MM.1S (cell line): ENCODE results near the gene NTN1.

Experiments
- EZH2 ChIP-seq: fragments of 300-600 bp; sonication (generic); optimal IDR thresholded peaks from 2 replicates; pipeline ENCODE3; 2017; ENCODE audit warnings: low read depth, mild to moderate bottlenecking, antibody characterized with exemption, low read length, mixed read lengths
- EZH2phosphoT487 ChIP-seq: fragments of 300-600 bp; sonication (generic); IDR thresholded peaks from 2 replicates; pipeline ENCODE4 v1.6.1; 2018; ENCODE audit warnings: antibody characterized with exemption, low read length
- TF ChIP-seq, protein P1 (sequence below): fragments of 300-600 bp; sonication (generic); IDR thresholded peaks from 2 replicates; pipeline ENCODE4 v1.5.1; 2016; ENCODE audit warnings: antibody characterized with exemption, low read length, mixed read lengths

DNA sequence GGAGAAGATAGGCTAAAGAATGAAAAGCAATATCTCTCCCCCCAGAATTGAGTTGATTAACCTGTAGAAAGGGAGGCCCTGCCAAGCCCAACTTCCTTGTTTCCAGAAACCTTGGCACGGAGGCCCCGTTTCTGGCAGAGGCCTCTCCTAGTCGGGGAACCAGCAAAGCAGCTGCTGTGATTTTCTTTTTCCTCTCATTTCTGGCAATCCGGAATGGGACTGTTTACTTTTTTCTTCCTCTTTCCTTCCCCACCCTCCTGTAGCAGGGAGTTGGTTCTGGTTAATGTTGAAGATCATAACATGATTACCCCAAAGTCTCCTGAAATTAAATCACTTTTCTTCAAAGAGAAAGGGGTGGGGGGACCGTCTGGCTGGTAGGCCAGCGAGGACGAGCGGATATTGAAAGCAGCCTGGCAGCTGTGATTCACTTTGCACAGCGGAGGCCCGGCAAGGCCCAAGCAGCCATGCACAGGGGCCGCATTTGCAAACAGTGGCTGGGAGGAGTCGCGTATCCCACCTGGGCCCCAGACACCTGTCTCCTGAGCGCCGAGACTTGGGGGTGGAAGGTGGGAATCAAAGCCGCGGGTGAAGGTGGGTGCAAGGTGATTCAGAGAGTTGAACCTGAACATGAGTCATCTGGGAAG lies 51.5 kb downstream of the NTN1 start:
- TF ChIP-seq, protein P1, sequence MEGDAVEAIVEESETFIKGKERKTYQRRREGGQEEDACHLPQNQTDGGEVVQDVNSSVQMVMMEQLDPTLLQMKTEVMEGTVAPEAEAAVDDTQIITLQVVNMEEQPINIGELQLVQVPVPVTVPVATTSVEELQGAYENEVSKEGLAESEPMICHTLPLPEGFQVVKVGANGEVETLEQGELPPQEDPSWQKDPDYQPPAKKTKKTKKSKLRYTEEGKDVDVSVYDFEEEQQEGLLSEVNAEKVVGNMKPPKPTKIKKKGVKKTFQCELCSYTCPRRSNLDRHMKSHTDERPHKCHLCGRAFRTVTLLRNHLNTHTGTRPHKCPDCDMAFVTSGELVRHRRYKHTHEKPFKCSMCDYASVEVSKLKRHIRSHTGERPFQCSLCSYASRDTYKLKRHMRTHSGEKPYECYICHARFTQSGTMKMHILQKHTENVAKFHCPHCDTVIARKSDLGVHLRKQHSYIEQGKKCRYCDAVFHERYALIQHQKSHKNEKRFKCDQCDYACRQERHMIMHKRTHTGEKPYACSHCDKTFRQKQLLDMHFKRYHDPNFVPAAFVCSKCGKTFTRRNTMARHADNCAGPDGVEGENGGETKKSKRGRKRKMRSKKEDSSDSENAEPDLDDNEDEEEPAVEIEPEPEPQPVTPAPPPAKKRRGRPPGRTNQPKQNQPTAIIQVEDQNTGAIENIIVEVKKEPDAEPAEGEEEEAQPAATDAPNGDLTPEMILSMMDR, result no peak
- TF ChIP-seq EZH2 (no peak), EZH2phosphoT487 (no peak)
